ENCODE results near the gene ACBD6.

ACBD6 gene

DNA sequence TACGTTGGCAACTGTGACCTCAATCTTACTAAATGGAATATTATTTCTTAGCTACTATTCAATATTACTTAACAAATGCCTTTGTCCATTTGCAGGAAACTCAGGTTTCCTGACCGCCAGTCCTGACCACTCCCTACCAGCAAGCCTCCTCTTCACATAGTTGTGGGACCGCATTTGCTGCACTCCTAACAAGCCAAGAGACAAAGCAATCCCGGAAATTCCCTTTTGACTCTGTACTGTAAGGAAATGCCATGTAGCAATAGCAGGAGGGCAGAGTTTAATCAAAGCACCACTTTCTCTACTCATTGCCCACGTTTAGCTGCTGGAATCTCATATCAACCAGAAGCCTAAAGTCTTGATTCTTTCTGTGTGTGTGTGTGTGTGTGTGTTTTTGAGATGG, 28.1 kb upstream of the ACBD6 start:
- Histone ChIP-seq H3K9me2 (ENCODE audit: low read depth, low read length) (no peaks in the 10 kb centered on the region), H3F3A (ENCODE audit: insufficient read depth, low read length) (no peaks in the 10 kb centered on the region), H3K9me3 (ENCODE audit: low read length) (no peaks in the 10 kb centered on the region), H3K27me3 (ENCODE audit: insufficient read depth, low read length) (peaks cover 9% of the 10 kb centered on the region; the same call in 1 of the 2 replicates), H3K27ac (ENCODE audit: low read depth, low read length, poor library complexity, severe bottlenecking) (no peak overlapping the region), H3K4me3 (ENCODE audit: low read depth, low read length, poor library complexity, severe bottlenecking) (no peak overlapping the region), H4K20me1 (ENCODE audit: insufficient read depth, low read length) (no peaks in the 10 kb centered on the region), H2AFZ (ENCODE audit: low read length) (no peak overlapping the region), H3K79me2 (ENCODE audit: insufficient read depth, low read length) (no peaks in the 10 kb centered on the region), H3K4me1 (ENCODE audit: insufficient read depth, low read length, severe bottlenecking) (no peaks in the 10 kb centered on the region), H3K9ac (ENCODE audit: low read length) (no peak overlapping the region), H3K36me3 (ENCODE audit: insufficient read depth, low read length) (no peaks in the 10 kb centered on the region), H3K4me2 (ENCODE audit: low read length) (no peak overlapping the region)
- no peak for TF ChIP-seq EZH2 (IDR thresholded peaks at IDR 0.05; ENCODE audit: borderline replicate concordance, low read length)
- TF ChIP-seq, protein P1, sequence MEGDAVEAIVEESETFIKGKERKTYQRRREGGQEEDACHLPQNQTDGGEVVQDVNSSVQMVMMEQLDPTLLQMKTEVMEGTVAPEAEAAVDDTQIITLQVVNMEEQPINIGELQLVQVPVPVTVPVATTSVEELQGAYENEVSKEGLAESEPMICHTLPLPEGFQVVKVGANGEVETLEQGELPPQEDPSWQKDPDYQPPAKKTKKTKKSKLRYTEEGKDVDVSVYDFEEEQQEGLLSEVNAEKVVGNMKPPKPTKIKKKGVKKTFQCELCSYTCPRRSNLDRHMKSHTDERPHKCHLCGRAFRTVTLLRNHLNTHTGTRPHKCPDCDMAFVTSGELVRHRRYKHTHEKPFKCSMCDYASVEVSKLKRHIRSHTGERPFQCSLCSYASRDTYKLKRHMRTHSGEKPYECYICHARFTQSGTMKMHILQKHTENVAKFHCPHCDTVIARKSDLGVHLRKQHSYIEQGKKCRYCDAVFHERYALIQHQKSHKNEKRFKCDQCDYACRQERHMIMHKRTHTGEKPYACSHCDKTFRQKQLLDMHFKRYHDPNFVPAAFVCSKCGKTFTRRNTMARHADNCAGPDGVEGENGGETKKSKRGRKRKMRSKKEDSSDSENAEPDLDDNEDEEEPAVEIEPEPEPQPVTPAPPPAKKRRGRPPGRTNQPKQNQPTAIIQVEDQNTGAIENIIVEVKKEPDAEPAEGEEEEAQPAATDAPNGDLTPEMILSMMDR (IDR thresholded peaks at IDR 0.05; ENCODE audit: low read length), result no peak

DNA sequence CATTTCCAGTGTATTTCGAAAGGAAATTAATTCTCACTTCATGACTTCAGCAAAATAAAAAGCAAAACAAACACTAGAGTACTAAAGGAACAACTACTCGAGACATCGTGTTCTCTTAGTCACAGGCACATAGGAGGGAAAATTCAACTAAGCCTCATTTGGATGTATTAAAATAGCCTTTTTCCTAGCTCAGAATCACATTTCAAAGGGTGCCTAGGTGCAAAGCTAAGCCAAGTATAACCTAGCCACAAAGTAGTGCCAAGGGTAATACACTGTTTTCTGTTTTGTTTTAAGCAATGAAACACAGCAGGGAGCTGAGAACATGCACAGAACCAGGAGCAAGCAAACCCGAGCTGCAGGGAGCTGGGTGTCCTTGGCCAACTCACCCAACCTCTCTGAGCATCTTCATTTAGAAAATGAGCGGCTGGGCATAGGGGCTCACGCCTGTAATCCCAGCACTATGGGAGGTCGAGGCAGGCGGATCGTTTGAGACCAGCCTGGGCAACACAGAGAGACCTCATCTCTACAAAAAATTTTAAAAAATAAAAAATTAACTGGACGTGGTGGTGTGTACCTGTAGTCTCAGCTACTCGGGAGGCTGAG, 26.6 kb upstream of the ACBD6 start:
- TF ChIP-seq, protein P1 (IDR thresholded peaks at IDR 0.05; ENCODE audit: low read length), result no peak
- TF ChIP-seq EZH2 (IDR thresholded peaks at IDR 0.05; ENCODE audit: borderline replicate concordance, low read length), result no peak
- Histone ChIP-seq H3K9me3 (ENCODE audit: low read length) (no peaks in the 10 kb centered on the region), H3K4me3 (ENCODE audit: low read depth, low read length, poor library complexity, severe bottlenecking) (no peak overlapping the region), H2AFZ (ENCODE audit: low read length) (no peak overlapping the region), H3K4me1 (ENCODE audit: insufficient read depth, low read length, severe bottlenecking) (no peaks in the 10 kb centered on the region), H3F3A (ENCODE audit: insufficient read depth, low read length) (no peaks in the 10 kb centered on the region), H3K27me3 (ENCODE audit: insufficient read depth, low read length) (peaks cover 9% of the 10 kb centered on the region; the same call in 1 of the 2 replicates), H3K27ac (ENCODE audit: low read depth, low read length, poor library complexity, severe bottlenecking) (no peak overlapping the region), H3K9ac (ENCODE audit: low read length) (no peak overlapping the region), H3K36me3 (ENCODE audit: insufficient read depth, low read length) (no peaks in the 10 kb centered on the region), H3K79me2 (ENCODE audit: insufficient read depth, low read length) (no peaks in the 10 kb centered on the region), H3K9me2 (ENCODE audit: low read depth, low read length) (no peaks in the 10 kb centered on the region), H4K20me1 (ENCODE audit: insufficient read depth, low read length) (no peaks in the 10 kb centered on the region), H3K4me2 (ENCODE audit: low read length) (no peak overlapping the region)

DNA sequence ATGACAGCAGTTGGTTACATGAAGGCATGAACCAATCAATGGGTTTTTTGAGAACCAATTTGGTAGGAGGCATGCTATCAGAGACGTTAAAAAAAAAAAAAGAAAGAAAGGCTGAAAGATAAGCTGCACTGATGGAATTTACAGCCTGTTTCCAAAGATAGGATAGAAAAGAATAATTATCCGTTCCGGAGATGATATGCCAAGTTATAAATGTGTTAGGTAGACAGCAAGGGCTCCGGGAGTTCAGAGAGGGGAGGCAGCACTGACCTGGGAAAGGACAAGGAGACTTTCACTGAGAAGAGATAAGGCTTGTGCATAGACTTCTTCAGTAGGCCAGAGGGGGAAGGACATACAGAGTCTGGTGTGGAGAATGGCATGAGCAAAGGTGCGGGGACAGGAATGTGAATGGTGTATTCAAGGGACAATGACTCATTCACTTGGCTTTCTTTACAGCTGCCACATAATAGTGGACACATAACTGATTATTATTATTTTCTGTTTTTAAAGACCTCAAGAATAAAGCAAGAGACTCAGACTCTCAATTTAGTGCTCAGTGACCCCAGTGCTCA, 24.8 kb upstream of the ACBD6 start:
- no peaks in the 10 kb centered on the region for H3F3A ChIP-seq (ENCODE audit: insufficient read depth, low read length)
- H3K79me2 ChIP-seq (ENCODE audit: insufficient read depth, low read length), result no peaks in the 10 kb centered on the region
- no peak overlapping the region for H2AFZ ChIP-seq (ENCODE audit: low read length)
- no peaks in the 10 kb centered on the region for H3K36me3 ChIP-seq (ENCODE audit: insufficient read depth, low read length)
- H3K4me3 ChIP-seq (ENCODE audit: low read depth, low read length, poor library complexity, severe bottlenecking), result no peak overlapping the region
- H3K27ac ChIP-seq (ENCODE audit: low read depth, low read length, poor library complexity, severe bottlenecking), result no peak overlapping the region
- no peaks in the 10 kb centered on the region for H4K20me1 ChIP-seq (ENCODE audit: insufficient read depth, low read length)
- H3K9ac ChIP-seq (ENCODE audit: low read length), result no peak overlapping the region
- H3K9me2 ChIP-seq (ENCODE audit: low read depth, low read length), result no peaks in the 10 kb centered on the region
- H3K4me2 ChIP-seq (ENCODE audit: low read length), result no peak overlapping the region
- no peaks in the 10 kb centered on the region for H3K4me1 ChIP-seq (ENCODE audit: insufficient read depth, low read length, severe bottlenecking)
- H3K9me3 ChIP-seq (ENCODE audit: low read length), result no peaks in the 10 kb centered on the region
- TF ChIP-seq, protein P1 (IDR thresholded peaks at IDR 0.05; ENCODE audit: low read length), result no peak
- no peak for TF ChIP-seq EZH2 (IDR thresholded peaks at IDR 0.05; ENCODE audit: borderline replicate concordance, low read length)
- H3K27me3 ChIP-seq (ENCODE audit: insufficient read depth, low read length), result peaks cover 9% of the 10 kb centered on the region; the same call in 1 of the 2 replicates
